HEK293 (cell line): ENCODE data around the gene MKI67.
"Not testable (repeated sequence)": the region's sequence is repeated elsewhere in the genome, so short reads cannot be mapped to it uniquely, and the experiment has no call there.

ENCODE experiments used
- CTCF ChIA-PET: fragments of 350-600 bp; formaldehyde crosslinking; extraction: SDS; loops from one replicate; lab custom pipeline; 2021; ENCODE audit warnings: antibody characterized with exemption; lab: Yijun Ruan, JAX
- POLR2A ChIA-PET: fragments of 300-600 bp; formaldehyde crosslinking; extraction: SDS; loops from one replicate; lab custom pipeline; 2020; ENCODE audit warnings: antibody characterized with exemption, inconsistent platforms; lab: Yijun Ruan, JAX
- H3K27ac ChIP-seq: fragments of 200-500 bp; sonication (Bioruptor generic); 2 replicates; pipeline ENCODE4 v1.5.1; 2014; ENCODE audit warnings: low read depth, low read length, control low read depth, inconsistent platforms; ENCODE audit errors: extremely low read depth
- H3K36me3 ChIP-seq, 2 experiments: fragments of 200-500 bp in 1 of 2; sonication (Bioruptor generic) in 1 of 2; 1 replicate in 1 of 2; 2 replicates in 1 of 2; pipeline ENCODE4 v1.5.1; 2014 to 2017; ENCODE audit warnings: inconsistent platforms in 2 of 2, low read length in 2 of 2; ENCODE audit not compliant: control insufficient read depth in 2 of 2, insufficient read depth in 1 of 2
- H3K4me1 ChIP-seq: fragments of 200-500 bp; sonication (Bioruptor generic); 2 replicates; pipeline ENCODE4 v1.5.1; 2014; ENCODE audit warnings: mild to moderate bottlenecking, low read length, inconsistent platforms; ENCODE audit not compliant: control insufficient read depth, insufficient read depth
- H3K4me3 ChIP-seq: 2 replicates; pipeline ENCODE4 v1.5.1; 2011; ENCODE audit warnings: low read depth, mild to moderate bottlenecking, control low read depth, low read length, moderate library complexity
- H3K9me3 ChIP-seq: fragments of 200-500 bp; sonication (Bioruptor generic); 2 replicates; pipeline ENCODE4 v1.5.1; 2014; ENCODE audit warnings: low read depth, low read length, inconsistent platforms; ENCODE audit not compliant: control insufficient read depth, insufficient read depth
- GFI1B ChIP-seq: fragments of 450-650 bp; formaldehyde crosslinking; IDR thresholded peaks from 2 replicates; pipeline ENCODE4 v1.5.1; 2016; ENCODE audit warnings: missing biosample characterization, missing genetic modification characterization
- HOXA7 ChIP-seq: sonication (generic); formaldehyde crosslinking; IDR thresholded peaks from 2 replicates; pipeline ENCODE4 v1.8.1; 2022; ENCODE audit warnings: missing genetic modification reagents, borderline replicate concordance
- REPIN1 ChIP-seq: fragments of 450-650 bp; formaldehyde crosslinking; IDR thresholded peaks from 2 replicates; pipeline ENCODE4 v1.5.1; 2017; ENCODE audit warnings: missing biosample characterization, missing genetic modification characterization, low read depth
- TSHZ1 ChIP-seq: fragments of 450-650 bp; formaldehyde crosslinking; IDR thresholded peaks from 2 replicates; pipeline ENCODE4 v1.5.1; 2016; ENCODE audit warnings: missing biosample characterization, missing genetic modification characterization, borderline replicate concordance
- ZBTB20 ChIP-seq: fragments of 450-650 bp; formaldehyde crosslinking; IDR thresholded peaks from 2 replicates; pipeline ENCODE4 v1.5.1; 2016; ENCODE audit warnings: missing biosample characterization, missing genetic modification characterization
- ZNF114 ChIP-seq: fragments of 450-650 bp; formaldehyde crosslinking; IDR thresholded peaks from 2 replicates; pipeline ENCODE4 v1.5.0; 2017; ENCODE audit warnings: missing biosample characterization, missing genetic modification characterization
- ZNF121 ChIP-seq: fragments of 450-650 bp; formaldehyde crosslinking; IDR thresholded peaks from 2 replicates; pipeline ENCODE4 v1.5.1; 2016; ENCODE audit warnings: missing biosample characterization, missing genetic modification characterization
- ZNF138 ChIP-seq: fragments of 450-650 bp; formaldehyde crosslinking; IDR thresholded peaks from 2 replicates; pipeline ENCODE4 v1.5.1; 2016; ENCODE audit warnings: missing biosample characterization, missing genetic modification characterization, borderline replicate concordance
- ZNF19 ChIP-seq: fragments of 450-650 bp; formaldehyde crosslinking; IDR thresholded peaks from 2 replicates; pipeline ENCODE4; 2016; ENCODE audit warnings: missing biosample characterization, missing genetic modification characterization, low read depth
- ZNF239 ChIP-seq: fragments of 450-650 bp; formaldehyde crosslinking; IDR thresholded peaks from 2 replicates; pipeline ENCODE4 v1.5.1; 2016; ENCODE audit warnings: missing biosample characterization, missing genetic modification characterization
- ZNF274 ChIP-seq, 2 experiments: fragments of 200-500 bp in 1 of 2; fragments of 450-650 bp in 1 of 2; sonication (Bioruptor generic) in 1 of 2; formaldehyde crosslinking in 1 of 2; IDR thresholded peaks; 2 replicates each; pipeline versions ENCODE4 v1.5.1 to v1.6.1; 2014 to 2016; ENCODE audit warnings: borderline replicate concordance in 1 of 2, inconsistent platforms in 1 of 2, low read length in 1 of 2, missing biosample characterization in 1 of 2, missing genetic modification characterization in 1 of 2
- ZNF302 ChIP-seq: fragments of 450-650 bp; formaldehyde crosslinking; IDR thresholded peaks from 2 replicates; pipeline ENCODE4 v1.5.1; 2016; ENCODE audit warnings: missing biosample characterization, missing genetic modification characterization, low read depth
- ZNF521 ChIP-seq: fragments of 450-650 bp; formaldehyde crosslinking; IDR thresholded peaks from 2 replicates; pipeline ENCODE4 v1.5.1; 2017; ENCODE audit warnings: missing biosample characterization, mild to moderate bottlenecking, missing genetic modification characterization
- ZNF544 ChIP-seq: fragments of 450-650 bp; formaldehyde crosslinking; IDR thresholded peaks from 2 replicates; pipeline ENCODE4 v1.5.0; 2017; ENCODE audit warnings: missing biosample characterization, missing genetic modification characterization
- ZNF555 ChIP-seq: fragments of 450-650 bp; formaldehyde crosslinking; conservative IDR thresholded peaks from 2 replicates; pipeline ENCODE4 v1.5.1; 2017; ENCODE audit warnings: missing biosample characterization, mild to moderate bottlenecking, missing genetic modification characterization, inconsistent platforms
- ZNF561 ChIP-seq: fragments of 450-650 bp; IDR thresholded peaks from 2 replicates; pipeline ENCODE4 v1.5.1; 2018; ENCODE audit warnings: missing biosample characterization, missing genetic modification characterization, borderline replicate concordance
- ZNF621 ChIP-seq: fragments of 450-650 bp; formaldehyde crosslinking; IDR thresholded peaks from 2 replicates; pipeline ENCODE4 v1.5.1; 2017; ENCODE audit warnings: missing biosample characterization, missing genetic modification characterization
- ZNF629 ChIP-seq: fragments of 450-650 bp; formaldehyde crosslinking; IDR thresholded peaks from 2 replicates; pipeline ENCODE4 v1.5.1; 2017; ENCODE audit warnings: missing biosample characterization, missing genetic modification characterization
- ZSCAN16 ChIP-seq: fragments of 450-650 bp; formaldehyde crosslinking; IDR thresholded peaks from 2 replicates; pipeline ENCODE4 v1.5.1; 2016; ENCODE audit warnings: missing biosample characterization, missing genetic modification characterization
- ZSCAN23 ChIP-seq: fragments of 450-650 bp; formaldehyde crosslinking; IDR thresholded peaks from 2 replicates; pipeline ENCODE4 v1.5.1; 2016; ENCODE audit warnings: missing biosample characterization, missing genetic modification characterization

MKI67 gene

GRCh38 chr10:128095027-128095752, 31.0 kb downstream of the MKI67 start (continued):
- TF ChIP-seq TSHZ1 (tag by site-specific recombination) (no peak), ZSCAN16 (no peak), ZNF629 (tag by site-specific recombination) (0 out of 2 replicates have a peak, but pooled peaks have one; percentile 18), ZNF114 (tag by site-specific recombination) (no peak)

GRCh38 chr10:128094596-128094995, 31.6 kb downstream of the MKI67 start:
- H3K36me3 ChIP-seq = peaks cover 16 to 35% of the 10 kb centered on the region in 2 experiments
- peak; percentile 81 for TF ChIP-seq ZNF121 (tag by site-specific recombination)
- POLR2A ChIA-PET = interaction anchor here (1.1 kb wide), 1 partner anchor 13 kb away, joined by 3 read pairs; no protein-coding TSS in a partner anchor
- H3K4me1 ChIP-seq, H3K27ac ChIP-seq, H3K9me3 ChIP-seq, H3K4me3 ChIP-seq: not testable (repeated sequence)
- CTCF ChIA-PET = interaction anchor here (0.6 to 1.2 kb wide), 5 partner anchors 16 to 379 kb away, joined by 3 to 7 read pairs (median 3); no protein-coding TSS in a partner anchor

GRCh38 chr10:128092454-128092853, 33.8 kb downstream of the MKI67 start:
- Histone ChIP-seq H3K36me3 (peaks cover under 1 to 14% of the 10 kb centered on the region in 2 experiments; a peak in 2 of 3 replicates), H3K27ac (no peak overlapping the region), H3K9me3 (no peaks in the 10 kb centered on the region), H3K4me3 (no peak overlapping the region), H3K4me1 (no peaks in the 10 kb centered on the region)
- no peak for TF ChIP-seq ZNF138
- CTCF ChIA-PET = no interaction called here
- POLR2A ChIA-PET = no interaction called here

GRCh38 chr10:128091636-128092210, 34.5 kb downstream of the MKI67 start:
- CTCF ChIA-PET = no interaction called here
- H3K4me1 ChIP-seq = no peaks in the 10 kb centered on the region

More at GRCh38 chr10:128091636-128092210, 34.5 kb downstream of the MKI67 start:
- POLR2A ChIA-PET = no interaction called here
- Histone ChIP-seq H3K9me3 (no peaks in the 10 kb centered on the region), H3K36me3 (peaks cover 0 to 7% of the 10 kb centered on the region in 2 experiments; a peak in 1 of 3 replicates), H3K27ac (no peak overlapping the region), H3K4me3 (no peak overlapping the region)
- TF ChIP-seq ZNF555 (tag by site-specific recombination) (no peak), ZNF561 (tag by site-specific recombination) (no peak), ZSCAN23 (no peak), ZNF274 (IDR thresholded peaks at IDR 0.05; ENCODE audit: low read length) (no peak), ZNF274 (tag by site-specific recombination; IDR thresholded peaks at IDR 0.05; ENCODE audit: borderline replicate concordance) (no peak), ZNF621 (tag by site-specific recombination) (no peak), ZNF138 (no peak), ZNF521 (tag by site-specific recombination) (no peak), ZNF302 (no peak), ZNF19 (no peak), ZNF239 (tag by site-specific recombination) (no peak), REPIN1 (tag by site-specific recombination) (no peak), ZNF544 (tag by site-specific recombination) (no peak), ZBTB20 (tag by site-specific recombination) (no peak), GFI1B (tag by site-specific recombination) (no peak), HOXA7 (CRISPR knock-in tag) (no peak)
